Measurements from ENCODE around the gene DPP7.

- TF ChIP-seq POLR2A (IDR thresholded peaks at IDR 0.05) (no peak), CTCF (IDR thresholded peaks at IDR 0.05) (no peak), POLR2AphosphoS5 (IDR thresholded peaks at IDR 0.05; ENCODE audit: insufficient read depth in 1 of 2, low read depth in 1 of 2) (no peak)
Observed at GRCh38 chr9:137088121-137088520, 26.4 kb downstream of the DPP7 start.

Measured in vagina (tissue), 2 donors.